ENCODE data around the gene TLE1.

GRCh38 chr9:81648891-81649290 lies 40.5 kb downstream of the TLE1 start:
- TF ChIP-seq EP300 (IDR thresholded peaks at IDR 0.05; ENCODE audit: low read depth) (no peak), POLR2A (IDR thresholded peaks at IDR 0.05) (no peak)

Measured in transverse colon (tissue), 1 donor.